HG02938 (cell line): ENCODE measurements around the gene C11orf58.

Source experiments
- ATAC-seq: cut with Tn5 transposase; IDR thresholded peaks from one replicate; pipeline ENCODE4 v1.9.1; 2021; ENCODE audit warnings: mild to moderate bottlenecking, moderate library complexity; ENCODE audit not compliant: unreplicated experiment

The C11orf58 gene

GRCh38 chr11:16800382-16800781 is 61.9 kb downstream of the C11orf58 start:
- no peak for ATAC-seq

GRCh38 chr11:16801288-16801980 is 63.0 kb downstream of the C11orf58 start:
- no peak for ATAC-seq

GRCh38 chr11:16804104-16804947 is 65.9 kb downstream of the C11orf58 start:
- ATAC-seq: no peak

- ATAC-seq: no peak
These were observed 67.5 kb downstream of the C11orf58 start for GRCh38 chr11:16805938-16806337.

GRCh38 chr11:16806791-16807190 is 68.3 kb downstream of the C11orf58 start:
- ATAC-seq: no peak

GRCh38 chr11:16807306-16807705 is 68.9 kb downstream of the C11orf58 start:
- ATAC-seq: no peak
